ENCODE data around the gene OPN4. TPM values are rescaled to one million over a fixed set of nuclear protein-coding genes. Genes with fewer than 3 reads are reported as not detected.
"Not testable (repeated sequence)": the region's sequence is repeated elsewhere in the genome, so short reads cannot be mapped to it uniquely, and the experiment has no call there.

Gene OPN4
- total RNA-seq, 1 experiment from 2014 or later, result not detected

GRCh38 chr10:86644794-86645445, 9.4 kb upstream of the OPN4 start:
- BruUV-seq (replicated peaks), result no TSS peak
- no peak overlapping the region for H3K4me3 Mint-ChIP-seq (ENCODE audit: unreplicated experiment)
- ChIA-PET POLR2A (no interaction called here), CTCF (interaction anchor here (0.9 to 1.3 kb wide), 2 partner anchors 16 to 40 kb away, joined by 4 read pairs; no protein-coding TSS in a partner anchor)
- intact Hi-C loops (cut with micrococcal nuclease), result loop anchor here (5.0 kb wide), 1 partner anchor 252 kb away; no protein-coding TSS in a partner anchor
- no peaks in the 10 kb centered on the region for H3K36me3 Mint-ChIP-seq (ENCODE audit: insufficient read depth, unreplicated experiment)
- H3K27ac Mint-ChIP-seq (ENCODE audit: low read depth, unreplicated experiment), result no peak overlapping the region
- H3K27me3 Mint-ChIP-seq (ENCODE audit: insufficient read depth, unreplicated experiment), result no peaks in the 10 kb centered on the region
- no peak for DNase-seq (ENCODE audit: unreplicated experiment)
- H3K9me3 Mint-ChIP-seq (ENCODE audit: unreplicated experiment), result no peaks in the 10 kb centered on the region
- H3K4me1 Mint-ChIP-seq (ENCODE audit: insufficient read depth, unreplicated experiment), result peaks cover 33% of the 10 kb centered on the region
- TF ChIP-seq CTCF (IDR thresholded peaks at IDR 0.05; ENCODE audit: unreplicated experiment), result no peak

- H3K4me3 Mint-ChIP-seq (ENCODE audit: unreplicated experiment); H3K36me3 Mint-ChIP-seq (ENCODE audit: insufficient read depth, unreplicated experiment); H3K9me3 Mint-ChIP-seq (ENCODE audit: unreplicated experiment); H3K27me3 Mint-ChIP-seq (ENCODE audit: insufficient read depth, unreplicated experiment); POLR2A ChIA-PET; H3K27ac Mint-ChIP-seq (ENCODE audit: low read depth, unreplicated experiment); DNase-seq (ENCODE audit: unreplicated experiment); BruUV-seq (replicated peaks): not testable (repeated sequence)
- intact Hi-C loops (cut with micrococcal nuclease), result loop anchor here (5.0 kb wide), 1 partner anchor 252 kb away; no protein-coding TSS in a partner anchor
- CTCF ChIA-PET, result interaction anchor here (0.6 to 0.9 kb wide), 2 partner anchors 12 to 15 kb away, joined by 4 to 6 read pairs; no protein-coding TSS in a partner anchor
- H3K4me1 Mint-ChIP-seq (ENCODE audit: insufficient read depth, unreplicated experiment), result peaks cover 33% of the 10 kb centered on the region
These were observed 8.7 kb upstream of the OPN4 start for GRCh38 chr10:86645621-86646165.

- Mint-ChIP-seq H3K4me1 (ENCODE audit: insufficient read depth, unreplicated experiment) (peaks cover 33% of the 10 kb centered on the region), H3K4me3 (ENCODE audit: unreplicated experiment) (no peak overlapping the region), H3K27ac (ENCODE audit: low read depth, unreplicated experiment) (no peak overlapping the region), H3K36me3 (ENCODE audit: insufficient read depth, unreplicated experiment) (no peaks in the 10 kb centered on the region), H3K9me3 (ENCODE audit: unreplicated experiment) (no peaks in the 10 kb centered on the region), H3K27me3 (ENCODE audit: insufficient read depth, unreplicated experiment) (no peaks in the 10 kb centered on the region)
- BruUV-seq (replicated peaks), result no TSS peak
- no peak for TF ChIP-seq CTCF (IDR thresholded peaks at IDR 0.05; ENCODE audit: unreplicated experiment)
- ChIA-PET POLR2A (no interaction called here), CTCF (interaction anchor here (0.6 kb wide), 2 partner anchors 12 to 1088 kb away, joined by 3 to 6 read pairs; no protein-coding TSS in a partner anchor)
- DNase-seq (ENCODE audit: unreplicated experiment), result no peak
- intact Hi-C loops (cut with micrococcal nuclease), result loop anchor here (5.0 kb wide), 1 partner anchor 251 kb away; no protein-coding TSS in a partner anchor
These were observed 7.8 kb upstream of the OPN4 start for GRCh38 chr10:86646532-86646931.

- ChIA-PET CTCF (interaction anchor here (0.6 kb wide), 1 partner anchor 1088 kb away, joined by 3 read pairs; no protein-coding TSS in a partner anchor), POLR2A (no interaction called here)
- H3K9me3 Mint-ChIP-seq (ENCODE audit: unreplicated experiment), result no peaks in the 10 kb centered on the region
- no peaks in the 10 kb centered on the region for H3K36me3 Mint-ChIP-seq (ENCODE audit: insufficient read depth, unreplicated experiment)
- no TSS peak for BruUV-seq (replicated peaks)
- H3K27ac Mint-ChIP-seq (ENCODE audit: low read depth, unreplicated experiment), result no peak overlapping the region
- DNase-seq (ENCODE audit: unreplicated experiment), result no peak
- peaks cover 33% of the 10 kb centered on the region for H3K4me1 Mint-ChIP-seq (ENCODE audit: insufficient read depth, unreplicated experiment)
- no peak overlapping the region for H3K4me3 Mint-ChIP-seq (ENCODE audit: unreplicated experiment)
- TF ChIP-seq CTCF (IDR thresholded peaks at IDR 0.05; ENCODE audit: unreplicated experiment), result no peak
- intact Hi-C loops (cut with micrococcal nuclease), result loop anchor here (5.0 kb wide), 1 partner anchor 250 kb away; no protein-coding TSS in a partner anchor
- H3K27me3 Mint-ChIP-seq (ENCODE audit: insufficient read depth, unreplicated experiment), result no peaks in the 10 kb centered on the region
These were observed 7.4 kb upstream of the OPN4 start for GRCh38 chr10:86646933-86647332.
